GM12892 (cell line): ENCODE results near the gene CLEC4C.

Experiments
- POLR2A ChIP-seq: IDR thresholded peaks from 2 replicates; pipeline ENCODE4 v1.6.1; 2011; ENCODE audit warnings: low read depth, low read length, control low read depth
- POLR2AphosphoS5 ChIP-seq: IDR thresholded peaks from 2 replicates; pipeline ENCODE4 v1.6.1; 2011; ENCODE audit warnings: low read depth, low read length, control low read depth
- TAF1 ChIP-seq: IDR thresholded peaks from 2 replicates; pipeline ENCODE4 v1.6.1; 2011; ENCODE audit warnings: low read depth, mild to moderate bottlenecking, control low read depth, low read length, borderline replicate concordance

GRCh38 chr12:7723926-7724325 lies 23.2 kb downstream of the CLEC4C start:
- TF ChIP-seq POLR2AphosphoS5 = no peak
- no peak for TF ChIP-seq POLR2A
- TF ChIP-seq TAF1 = no peak
